NCI-H1048 (cell line): ENCODE measurements around the gene LRRC55.

ENCODE experiments used
- DNase-seq: peaks from one replicate; lab custom pipeline; 2025; lab: John Stamatoyannopoulos, UW

Gene LRRC55, protein sequence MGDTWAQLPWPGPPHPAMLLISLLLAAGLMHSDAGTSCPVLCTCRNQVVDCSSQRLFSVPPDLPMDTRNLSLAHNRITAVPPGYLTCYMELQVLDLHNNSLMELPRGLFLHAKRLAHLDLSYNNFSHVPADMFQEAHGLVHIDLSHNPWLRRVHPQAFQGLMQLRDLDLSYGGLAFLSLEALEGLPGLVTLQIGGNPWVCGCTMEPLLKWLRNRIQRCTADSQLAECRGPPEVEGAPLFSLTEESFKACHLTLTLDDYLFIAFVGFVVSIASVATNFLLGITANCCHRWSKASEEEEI

DNA sequence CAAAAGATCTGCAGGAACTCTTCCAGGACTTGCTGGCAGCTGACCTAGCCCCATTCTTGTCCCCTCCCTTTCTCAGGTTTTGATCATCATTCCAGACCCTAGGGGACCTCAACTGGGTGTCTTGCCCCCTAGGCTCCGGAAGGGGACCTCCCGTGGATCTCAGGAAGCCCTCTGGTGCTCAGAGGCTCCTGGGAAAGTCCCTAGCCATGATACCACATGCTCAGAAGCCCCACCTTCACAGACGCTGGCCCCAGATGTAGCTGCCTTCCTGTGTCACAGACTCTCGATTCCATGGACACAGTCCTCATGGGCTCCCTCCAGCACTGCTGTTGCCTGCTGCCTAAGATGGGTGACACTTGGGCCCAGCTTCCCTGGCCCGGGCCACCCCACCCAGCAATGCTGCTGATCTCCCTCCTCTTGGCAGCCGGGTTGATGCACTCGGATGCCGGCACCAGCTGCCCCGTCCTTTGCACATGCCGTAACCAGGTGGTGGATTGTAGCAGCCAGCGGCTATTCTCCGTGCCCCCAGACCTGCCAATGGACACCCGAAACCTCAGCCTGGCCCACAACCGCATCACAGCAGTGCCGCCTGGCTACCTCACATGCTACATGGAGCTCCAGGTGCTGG, at the start of gene LRRC55:
Gene LRRC55, plus strand, starts transcription at position 276 of the 628 bp plus-strand sequence. Its CDS starts 70 bp downstream, at position 346.
- DNase-seq = no peak

DNA sequence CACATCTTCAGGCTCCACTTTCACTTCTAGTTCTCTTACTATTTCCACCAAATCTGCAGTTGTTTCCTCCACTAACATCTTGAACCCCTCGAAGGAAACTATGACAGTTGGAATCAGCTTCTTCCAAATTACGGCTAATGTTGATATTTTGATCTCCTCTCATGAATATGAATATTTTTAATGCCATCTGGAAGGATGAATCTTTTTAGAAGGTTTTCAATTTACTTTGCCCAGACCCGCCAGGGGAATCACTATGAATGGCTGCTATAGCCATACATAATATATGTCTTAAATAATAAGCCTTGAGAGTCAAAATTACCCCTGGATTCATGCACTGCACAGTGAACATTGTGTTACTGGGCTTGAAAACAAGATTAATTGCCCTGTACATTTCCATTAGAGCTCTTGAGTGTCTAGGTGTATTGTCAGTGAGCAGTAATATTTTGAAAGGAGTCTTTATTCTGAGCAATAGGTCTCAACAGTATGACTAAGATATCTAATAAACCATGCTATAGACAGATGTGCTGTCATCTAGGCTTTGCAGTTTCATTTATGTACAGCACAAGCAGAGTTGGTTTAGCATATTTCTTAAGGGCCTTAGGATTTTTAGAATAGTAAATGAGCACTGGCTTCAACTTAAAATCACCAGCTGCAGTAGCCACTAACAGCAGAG, 48.3 kb upstream of the LRRC55 start:
- no peak for DNase-seq

DNA sequence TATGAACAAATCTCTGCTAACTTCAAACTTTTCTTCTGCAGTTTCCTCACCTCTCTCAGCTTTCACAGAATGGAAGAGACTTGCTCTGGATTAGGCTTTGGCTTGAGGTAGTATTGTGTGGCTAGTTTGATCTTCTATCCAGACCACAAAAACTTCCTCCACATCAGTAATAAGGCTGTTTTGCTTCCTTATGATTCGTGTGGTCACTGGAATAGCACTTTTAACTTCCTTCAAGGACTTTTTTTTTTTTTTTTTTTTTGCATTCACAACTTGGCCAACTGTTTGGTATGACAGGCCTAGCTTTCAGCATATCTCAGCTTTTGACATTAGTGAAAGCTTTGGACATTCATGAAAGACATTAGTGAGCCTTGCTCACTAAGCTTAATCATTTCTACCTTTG, 47.5 kb upstream of the LRRC55 start:
- DNase-seq = no peak

DNA sequence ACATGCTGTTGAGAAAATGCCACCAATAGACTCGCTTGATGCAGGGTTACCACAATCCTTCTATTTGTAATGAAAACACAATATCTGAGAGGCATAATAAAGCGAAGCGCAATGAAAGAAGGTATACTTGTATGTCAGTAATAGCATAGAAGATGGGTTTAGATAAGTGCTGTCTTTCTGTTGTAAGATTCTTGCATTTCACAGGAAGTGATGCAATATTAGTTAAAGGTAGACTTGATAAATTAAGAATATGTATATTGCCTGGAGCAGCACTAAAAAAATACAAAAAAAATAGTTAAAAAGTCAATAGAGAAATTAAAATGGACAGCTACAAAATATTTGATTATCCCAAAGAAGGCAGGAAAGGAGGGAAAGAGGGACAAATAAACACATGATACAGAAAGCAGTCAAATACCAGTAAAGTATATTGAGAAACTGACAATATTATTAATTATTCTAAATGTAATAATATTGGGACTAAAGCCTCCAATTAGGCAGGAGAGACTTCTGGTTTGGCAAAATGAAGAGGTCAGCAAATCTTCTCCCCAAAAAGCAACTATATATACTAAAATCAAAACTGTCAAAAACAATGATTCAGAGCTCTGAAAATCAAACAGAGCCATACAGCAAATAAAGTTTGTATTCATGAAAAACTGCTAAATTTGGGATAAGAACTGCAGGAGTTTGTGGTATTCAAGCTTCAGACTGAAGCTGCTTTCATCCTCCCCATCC, 46.6 kb upstream of the LRRC55 start:
- DNase-seq = no peak

DNA sequence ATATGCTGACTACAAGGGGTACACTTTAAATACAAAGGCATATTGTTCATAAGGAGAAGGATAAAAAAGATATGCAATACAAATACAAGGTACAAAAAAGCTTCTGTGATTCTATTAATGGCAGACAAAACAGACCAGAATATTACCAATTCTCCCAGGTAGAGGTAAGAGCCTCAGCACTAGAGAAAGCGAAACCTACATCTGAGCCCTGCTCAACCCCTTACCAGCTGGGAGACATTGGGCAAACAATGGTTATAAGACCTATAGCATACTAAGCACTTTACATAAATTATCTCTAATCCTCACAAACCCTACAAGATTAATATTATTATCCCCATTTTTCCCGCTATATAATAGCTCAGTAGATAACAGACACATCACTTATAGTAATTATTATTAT, 41.2 kb upstream of the LRRC55 start:
- DNase-seq = no peak

DNA sequence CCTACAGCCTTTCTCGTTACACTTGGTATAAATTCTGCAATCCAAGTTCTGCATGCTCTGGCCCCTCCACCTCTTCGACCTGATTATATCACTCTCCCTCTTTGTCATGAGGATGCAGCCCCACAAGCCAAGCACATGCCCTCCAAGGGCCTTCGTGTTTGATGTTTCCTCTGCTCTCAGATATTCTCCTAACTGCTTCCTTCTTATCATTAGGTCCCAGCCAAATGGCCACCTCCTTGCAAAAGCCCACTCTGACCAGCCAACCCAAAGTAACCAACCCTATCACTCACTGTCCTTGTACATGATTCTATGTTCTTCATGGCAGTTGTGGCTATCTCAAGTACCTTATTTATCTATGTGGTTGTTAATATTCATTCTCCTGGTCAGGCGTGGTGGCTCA, 38.3 kb upstream of the LRRC55 start:
- DNase-seq = no peak

DNA sequence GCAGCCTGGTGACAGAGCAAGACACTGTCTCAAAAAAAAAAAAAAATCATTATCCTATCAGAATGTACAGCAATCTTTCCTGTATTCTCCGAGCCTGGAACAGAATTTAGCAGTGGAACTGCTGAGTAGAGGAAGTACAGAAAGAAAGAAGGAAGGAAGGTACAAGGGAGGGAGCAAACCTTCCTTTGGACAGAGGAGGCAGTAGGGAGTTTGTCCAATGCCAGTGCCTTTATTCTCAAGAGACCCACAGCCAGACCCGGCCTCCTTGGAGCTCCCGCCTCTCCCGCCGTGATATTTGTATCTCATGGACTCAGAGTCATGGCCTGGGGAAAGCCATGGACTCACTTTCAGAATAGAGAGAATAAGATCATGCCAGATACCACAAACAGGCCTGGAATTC, 37.7 kb upstream of the LRRC55 start:
- DNase-seq = no peak

DNA sequence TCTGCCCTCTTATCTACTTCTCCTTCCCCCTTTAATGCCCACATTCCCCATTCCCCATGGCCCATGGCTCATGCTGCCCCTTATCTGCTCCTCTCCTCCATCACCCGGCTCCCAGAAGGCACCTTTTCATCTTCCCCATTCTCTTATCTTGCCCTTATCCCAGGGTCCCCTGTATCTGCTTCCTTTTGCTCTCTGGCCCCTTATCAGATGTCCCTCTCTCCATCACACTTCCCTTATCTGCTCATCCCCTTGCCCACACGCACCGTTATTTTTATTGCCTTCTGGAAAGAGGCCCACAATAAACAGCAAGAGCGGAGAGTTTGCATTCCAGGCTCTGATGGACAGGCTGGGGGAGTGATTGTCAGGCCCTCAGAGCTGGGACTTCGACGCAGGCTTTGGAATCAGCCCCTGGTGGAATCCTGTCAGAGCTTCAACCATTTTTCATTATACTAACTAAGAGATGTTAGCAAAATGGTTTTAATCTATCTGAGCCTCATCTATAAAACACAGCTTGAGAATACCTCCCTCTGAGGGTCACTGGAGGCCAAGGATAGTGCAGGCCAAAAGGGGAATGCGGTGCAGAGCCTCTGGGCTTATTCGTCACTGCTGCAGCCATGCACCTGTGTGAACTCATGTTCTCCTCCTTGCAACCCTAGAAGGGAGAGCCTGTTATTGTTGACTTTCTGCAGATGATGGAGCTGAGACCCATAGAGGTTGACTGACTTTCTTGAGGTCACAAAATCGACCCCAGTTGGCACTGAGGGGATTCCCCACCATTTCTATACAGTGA, 37.0 kb upstream of the LRRC55 start:
- no peak for DNase-seq

DNA sequence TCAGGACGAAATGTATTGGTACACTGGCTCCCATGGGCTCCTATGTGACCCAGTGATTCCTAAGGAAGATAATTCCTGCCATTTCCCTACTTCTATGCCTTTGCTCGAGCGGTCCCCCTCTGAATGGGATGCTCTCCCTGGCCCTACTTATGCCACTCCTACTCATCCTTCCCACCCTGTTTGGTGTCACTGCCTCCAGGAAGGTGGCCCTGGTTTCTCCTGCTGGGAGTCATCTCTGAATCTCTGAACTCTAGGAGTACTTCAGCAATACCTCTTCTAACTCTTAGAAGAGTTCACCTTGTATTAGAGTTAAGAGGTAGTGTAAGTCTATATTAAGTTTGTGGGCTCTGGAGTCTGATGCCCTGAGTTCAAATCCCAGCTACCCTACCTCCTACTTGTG, 35.5 kb upstream of the LRRC55 start:
- DNase-seq = no peak

DNA sequence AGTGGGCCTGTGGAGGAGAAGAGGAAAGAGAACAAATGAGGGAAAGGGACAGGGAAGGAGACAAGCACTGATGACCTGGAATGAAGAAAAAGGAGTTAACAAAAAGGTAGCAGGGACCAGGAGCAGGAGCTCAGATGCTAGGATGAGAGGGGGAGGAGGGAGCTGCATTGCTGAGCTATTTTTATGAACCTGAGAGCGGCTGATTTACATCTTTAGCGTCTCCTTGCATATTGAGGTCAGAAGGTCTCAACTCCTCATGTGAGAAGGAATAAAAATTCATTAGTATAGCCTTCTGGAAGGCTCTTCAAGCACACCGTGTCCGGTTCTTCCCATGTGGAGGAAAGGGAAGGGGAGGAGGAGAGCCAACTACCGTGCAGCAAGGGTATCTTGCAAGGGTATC, 33.1 kb upstream of the LRRC55 start:
- DNase-seq = no peak

DNA sequence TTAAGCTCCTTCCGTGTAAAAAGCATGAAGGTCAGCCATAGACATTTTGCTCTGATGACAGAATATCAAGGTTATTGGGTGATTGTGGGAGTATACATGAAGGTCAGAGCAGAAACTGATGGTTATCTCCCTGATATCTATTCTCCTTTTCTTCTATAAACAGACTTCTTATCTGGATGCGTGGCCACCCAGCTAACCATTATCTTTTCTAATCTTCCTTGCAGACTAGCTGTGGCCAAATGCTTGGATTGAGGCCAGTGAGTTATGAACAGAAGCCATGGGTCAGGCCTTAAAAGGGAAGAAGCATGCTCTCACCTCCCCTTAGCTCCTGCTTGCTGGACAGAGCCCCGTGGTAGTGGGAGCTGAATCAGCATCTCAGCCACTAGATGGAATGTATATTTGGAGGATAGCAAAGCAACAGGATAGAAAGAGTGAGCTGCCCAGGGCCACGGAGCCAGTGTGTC, 31.3 kb upstream of the LRRC55 start:
- no peak for DNase-seq

DNA sequence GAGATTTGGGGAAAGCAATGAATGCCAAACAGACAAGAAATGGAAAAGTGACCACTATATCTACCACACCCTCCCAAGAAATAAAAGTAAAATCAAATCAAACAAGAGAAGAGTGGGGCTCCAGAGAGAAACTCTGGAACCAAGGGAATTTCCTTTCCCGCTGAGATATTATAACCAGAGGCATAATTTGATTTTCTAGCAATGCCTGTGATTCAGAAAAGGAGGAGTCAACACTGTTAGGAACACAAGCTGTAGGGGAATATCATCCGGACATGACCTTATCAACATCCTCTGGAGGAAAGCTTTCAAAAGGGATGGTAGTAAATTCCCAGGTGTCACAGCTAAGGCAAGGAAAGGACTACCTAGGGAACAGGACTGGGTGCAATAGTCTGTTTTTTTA, 29.6 kb upstream of the LRRC55 start:
- no peak for DNase-seq

DNA sequence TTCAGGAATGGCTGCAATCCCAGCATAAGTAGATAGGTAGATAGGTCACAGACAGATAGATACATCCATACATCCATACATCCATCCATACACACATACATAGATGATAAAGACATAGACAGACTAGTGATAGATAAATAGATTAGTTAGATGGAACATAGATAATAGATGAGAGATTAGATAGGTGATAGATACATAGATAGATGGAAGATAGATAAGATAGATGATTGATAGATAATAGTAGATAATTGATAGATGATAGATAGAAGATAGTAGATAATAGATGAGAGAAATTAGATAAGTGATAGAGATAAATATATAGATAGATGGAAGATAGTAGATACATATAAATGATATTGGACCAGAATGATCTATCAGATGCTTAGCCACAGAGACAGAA, 28.3 kb upstream of the LRRC55 start:
- no peak for DNase-seq

DNA sequence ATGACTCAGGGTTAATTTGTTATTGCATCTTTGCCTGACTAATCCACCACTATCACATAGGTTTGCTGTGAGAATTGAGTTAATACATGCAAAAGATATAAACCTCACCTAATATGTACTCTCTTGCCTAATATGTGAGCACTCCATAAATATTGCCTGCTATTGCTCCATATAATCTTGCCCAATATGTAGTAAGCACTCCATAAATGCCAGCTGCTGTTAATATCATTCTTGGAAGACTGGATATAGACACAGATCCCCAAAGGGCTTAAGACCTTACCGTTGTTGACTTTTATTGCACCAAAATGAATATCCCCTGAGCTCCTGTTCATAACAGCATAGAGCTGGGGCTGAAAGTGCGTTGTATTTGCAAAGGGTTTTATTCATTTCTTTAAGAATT, 27.0 kb upstream of the LRRC55 start:
- no peak for DNase-seq

DNA sequence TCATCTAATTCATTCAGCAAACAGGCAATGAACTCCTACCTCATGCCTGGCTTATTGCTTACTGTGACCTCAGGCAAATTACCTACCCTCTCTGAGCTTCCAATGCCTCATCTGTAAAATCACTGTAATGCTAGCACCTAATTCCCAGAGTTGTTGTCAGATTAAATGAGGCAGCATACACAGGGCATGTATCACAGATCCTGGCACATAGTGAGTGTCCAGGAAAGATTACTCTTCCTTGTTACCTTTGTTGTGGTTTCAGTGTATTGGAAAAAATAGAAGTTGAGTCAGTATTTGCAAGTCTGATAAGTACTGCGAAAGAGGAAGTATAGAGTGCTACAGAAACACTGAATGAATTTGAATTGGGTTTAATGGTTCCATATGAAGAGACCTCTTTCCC, 26.4 kb upstream of the LRRC55 start:
- no peak for DNase-seq

DNA sequence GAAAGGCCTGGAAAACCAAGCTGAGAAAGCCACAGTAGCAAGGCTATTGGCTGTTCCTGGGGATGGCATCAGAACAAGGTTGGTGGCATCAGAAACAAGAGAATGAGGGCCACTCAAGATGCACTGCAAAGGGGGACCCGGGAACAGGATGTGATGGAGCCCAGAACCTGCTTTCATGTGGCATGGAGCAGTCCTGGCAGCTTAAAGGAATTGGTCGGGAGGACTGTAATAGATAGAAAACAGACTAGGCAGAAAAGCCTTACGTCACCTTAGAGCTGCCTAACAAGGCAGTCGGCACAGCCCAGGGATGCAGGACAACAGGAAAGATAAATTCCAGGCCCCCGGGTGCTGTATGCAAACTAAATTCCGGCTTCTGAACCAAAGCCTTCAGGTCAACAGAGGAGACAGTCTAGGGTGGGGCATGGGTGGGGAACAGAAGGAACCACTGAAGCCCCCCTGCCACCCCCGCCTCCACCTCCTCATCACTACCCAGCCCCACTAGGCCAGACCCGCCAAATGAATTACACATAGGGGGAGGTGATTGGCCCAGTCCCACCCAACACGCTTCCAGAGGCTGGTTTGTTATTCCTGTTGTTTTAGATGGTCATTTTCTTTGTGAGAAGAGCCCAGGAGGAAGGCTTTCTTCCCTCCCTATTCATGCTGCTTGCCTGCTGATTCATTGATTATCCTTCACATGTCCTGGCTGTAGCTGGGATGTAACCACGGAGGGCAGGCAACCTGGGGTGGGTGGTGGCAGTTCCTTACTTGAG, 25.7 kb upstream of the LRRC55 start:
- DNase-seq = no peak

DNA sequence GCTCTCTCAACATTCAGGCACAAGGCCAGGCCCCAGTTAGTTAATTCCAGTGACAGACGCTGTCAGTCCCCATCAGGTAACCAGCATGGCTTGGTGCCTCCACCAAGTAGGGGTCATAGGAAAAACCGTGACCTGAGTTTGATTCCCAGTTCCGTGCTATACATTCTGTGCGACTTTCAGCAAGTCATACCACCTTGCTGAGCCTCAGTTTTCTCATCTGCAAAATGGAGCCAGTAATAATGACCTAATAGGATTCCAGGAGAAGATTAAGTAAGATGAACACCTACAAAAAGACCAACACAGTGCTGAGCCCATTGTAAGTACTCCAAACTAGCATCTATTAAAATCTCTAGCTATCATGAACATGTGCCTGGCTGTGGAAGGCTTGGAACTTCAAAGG, 24.8 kb upstream of the LRRC55 start:
- DNase-seq = no peak

DNA sequence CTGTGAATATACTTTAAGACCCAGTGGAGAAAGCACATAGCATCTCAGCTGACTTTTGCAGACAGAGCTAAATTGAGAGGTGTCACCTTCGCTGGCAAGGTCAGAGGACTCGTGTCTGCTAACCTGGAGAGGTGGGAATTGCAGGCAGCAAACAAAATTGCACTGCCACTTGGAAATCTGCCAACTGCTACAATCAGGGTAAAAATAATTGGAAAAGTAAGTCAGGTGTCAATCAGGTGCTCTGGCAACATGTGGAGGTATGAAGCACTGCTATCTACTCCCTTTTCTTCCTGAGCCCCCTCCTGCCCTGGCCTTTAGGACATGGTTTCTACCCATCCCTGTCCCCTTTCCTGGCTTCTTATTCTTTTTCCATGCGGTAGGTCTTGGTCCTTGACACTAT, 24.1 kb upstream of the LRRC55 start:
- DNase-seq = no peak

DNA sequence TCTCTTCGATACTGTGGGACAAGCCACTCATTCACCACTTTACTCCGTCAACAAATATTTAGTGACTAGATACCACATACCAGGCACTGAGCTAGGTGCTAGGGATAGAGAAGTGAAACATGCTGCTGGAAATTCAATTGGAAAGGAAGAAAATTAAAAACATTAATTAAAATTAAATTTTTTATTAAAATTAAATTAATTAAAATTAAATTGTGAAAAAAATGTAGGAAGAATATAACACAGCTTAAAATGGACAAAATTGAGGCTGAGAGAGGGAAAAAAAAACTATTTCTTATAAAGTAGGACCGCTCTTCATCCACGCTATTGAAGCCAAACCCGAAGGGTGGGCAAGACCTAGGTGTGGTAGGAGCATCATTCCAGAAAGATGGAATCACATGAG, 23.6 kb upstream of the LRRC55 start:
- DNase-seq = no peak

DNA sequence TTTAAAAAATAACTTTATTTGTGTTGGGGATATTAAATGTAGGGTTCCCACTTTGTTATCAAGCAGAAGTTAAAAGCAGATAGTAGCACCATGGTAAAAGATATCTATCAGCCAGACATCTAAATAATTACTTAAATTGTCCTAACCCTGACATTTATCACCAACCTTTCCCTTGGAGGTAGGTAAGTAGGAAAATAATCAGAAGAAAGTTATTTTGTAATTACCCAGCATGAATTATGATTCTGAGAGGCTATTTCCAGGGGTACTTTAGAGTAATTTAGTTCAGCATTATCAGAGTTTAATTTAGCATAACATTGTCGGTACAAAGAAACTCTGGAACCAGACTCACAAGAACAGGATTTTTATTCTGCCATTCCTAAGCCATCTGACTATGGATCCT, 23.2 kb upstream of the LRRC55 start:
- DNase-seq = no peak

DNA sequence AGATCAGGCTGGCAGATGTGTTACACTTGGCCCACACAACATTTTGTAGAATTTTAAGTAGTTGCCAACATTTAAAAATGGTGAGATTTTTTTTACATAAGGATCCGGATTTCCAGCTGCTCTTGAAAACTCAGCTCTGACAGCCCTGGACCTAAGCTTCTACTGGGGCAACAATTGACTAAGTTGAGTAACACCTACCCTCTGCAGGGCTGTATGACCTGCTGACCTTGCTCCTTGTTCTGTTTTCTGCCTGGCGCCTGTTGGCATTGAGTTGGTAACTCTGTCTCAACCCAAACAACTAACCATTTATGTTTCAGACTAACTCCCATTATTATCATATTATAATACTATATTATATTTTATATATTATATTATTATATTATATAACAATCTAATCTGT, 21.1 kb upstream of the LRRC55 start:
- DNase-seq = no peak
